Smooth muscle cell of trachea (primary cell): Measurements from ENCODE around the gene WASHC3. TPM values are rescaled to one million over a fixed set of nuclear protein-coding genes. Genes with fewer than 3 reads are reported as not detected.

ENCODE experiments used
- total RNA-seq: library from RNA; depleted of rRNA; stranded (reverse); fragments of >200 nt; gene quantifications from 2 replicates; pipeline ENCODE4 v1.2.1, GENCODE V29; 2014

The WASHC3 gene
- 138 and 192 TPM in 2 replicates for total RNA-seq

GRCh38 chr12:102061560-102062418, at the start of gene WASHC3:
Gene WASHC3 (minus strand): TSS chr12:102061991. CDS start chr12:102061962, 29 bp downstream.

Other genes starting within 250 kb of the WASHC3 start
- gene GNPTAB, start 231.0 kb downstream of the WASHC3 start, total RNA-seq = 26.3 and 47.0 TPM in 2 replicates
- gene DRAM1, start 184.4 kb downstream of the WASHC3 start, total RNA-seq = 42.0 and 112 TPM in 2 replicates
- gene NUP37, start 58.1 kb upstream of the WASHC3 start, total RNA-seq = 42.8 and 89.4 TPM in 2 replicates
- 4.8 and 23.6 TPM in 2 replicates for gene PARPBP, start 58.2 kb upstream of the WASHC3 start, total RNA-seq
- gene PMCH, start 135.8 kb upstream of the WASHC3 start, total RNA-seq = not detected in 2 replicates